GM19463 (cell line): ENCODE results near the gene MRPL55.

ENCODE experiments used
- ATAC-seq: cut with Tn5 transposase; IDR thresholded peaks from one replicate; pipeline ENCODE4 v1.9.1; 2021; ENCODE audit warnings: mild to moderate bottlenecking, moderate library complexity; ENCODE audit not compliant: unreplicated experiment

MRPL55 gene

DNA sequence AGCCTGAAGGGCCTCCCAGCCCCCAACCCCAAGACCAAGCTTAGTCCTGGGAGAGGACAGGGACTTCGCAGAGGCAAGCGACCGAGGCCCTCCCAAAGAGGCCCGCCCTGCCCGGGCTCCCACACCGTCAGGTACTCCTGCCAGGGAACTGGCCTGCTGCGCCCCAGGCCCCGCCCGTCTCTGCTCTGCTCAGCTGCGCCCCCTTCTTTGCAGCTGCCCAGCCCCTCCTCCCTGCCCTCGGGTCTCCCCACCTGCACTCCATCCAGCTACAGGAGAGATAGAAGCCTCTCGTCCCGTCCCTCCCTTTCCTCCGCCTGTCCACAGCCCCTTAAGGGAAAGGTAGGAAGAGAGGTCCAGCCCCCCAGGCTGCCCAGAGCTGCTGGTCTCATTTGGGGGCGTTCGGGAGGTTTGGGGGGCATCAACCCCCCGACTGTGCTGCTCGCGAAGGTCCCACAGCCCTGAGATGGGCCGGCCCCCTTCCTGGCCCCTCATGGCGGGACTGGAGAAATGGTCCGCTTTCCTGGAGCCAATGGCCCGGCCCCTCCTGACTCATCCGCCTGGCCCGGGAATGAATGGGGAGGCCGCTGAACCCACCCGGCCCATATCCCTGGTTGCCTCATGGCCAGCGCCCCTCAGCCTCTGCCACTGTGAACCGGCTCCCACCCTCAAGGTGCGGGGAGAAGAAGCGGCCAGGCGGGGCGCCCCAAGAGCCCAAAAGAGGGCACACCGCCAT, 48.5 kb downstream of the MRPL55 start:
- no peak for ATAC-seq

DNA sequence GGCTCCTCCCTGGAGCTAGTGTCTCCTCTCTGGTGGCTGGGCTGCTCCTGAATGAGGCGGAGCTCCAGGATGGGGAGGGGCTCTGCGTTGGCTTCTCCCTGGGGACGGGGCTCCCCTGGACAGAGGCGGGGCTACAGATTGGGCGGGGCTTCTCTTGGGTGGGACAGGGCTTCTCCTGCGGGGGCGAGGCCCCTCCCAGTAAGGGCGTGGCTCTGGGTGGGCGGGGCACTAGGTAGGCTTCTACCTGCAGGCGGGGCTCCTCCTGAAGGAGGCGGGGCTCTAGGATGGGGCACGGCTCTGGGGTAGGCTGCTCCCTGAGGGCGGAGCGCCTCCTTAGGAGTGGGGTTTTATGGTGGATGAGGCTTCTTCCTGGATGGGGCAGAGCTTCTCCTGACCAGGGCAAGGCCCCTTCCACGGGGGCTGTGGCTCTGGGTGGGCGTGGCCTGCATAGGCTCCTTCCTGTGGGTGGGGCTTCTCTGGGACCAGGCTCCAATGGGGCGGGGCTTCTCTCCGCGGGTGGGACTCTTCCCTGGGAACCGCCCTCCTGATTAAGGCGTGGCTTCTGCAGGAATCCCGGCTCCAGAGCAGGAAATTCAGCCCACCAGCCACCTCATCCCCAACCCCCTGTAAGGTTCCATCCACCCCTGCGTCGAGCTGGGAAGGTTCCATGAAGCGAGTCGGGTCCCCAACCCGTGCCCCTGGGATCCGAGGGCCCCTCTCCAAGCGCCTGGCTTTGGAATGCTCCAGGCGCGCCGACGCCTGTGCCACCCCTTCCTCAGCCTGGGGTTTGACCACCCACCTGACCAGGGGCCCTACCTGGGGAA, 49.3 kb downstream of the MRPL55 start:
- ATAC-seq, result no peak

DNA sequence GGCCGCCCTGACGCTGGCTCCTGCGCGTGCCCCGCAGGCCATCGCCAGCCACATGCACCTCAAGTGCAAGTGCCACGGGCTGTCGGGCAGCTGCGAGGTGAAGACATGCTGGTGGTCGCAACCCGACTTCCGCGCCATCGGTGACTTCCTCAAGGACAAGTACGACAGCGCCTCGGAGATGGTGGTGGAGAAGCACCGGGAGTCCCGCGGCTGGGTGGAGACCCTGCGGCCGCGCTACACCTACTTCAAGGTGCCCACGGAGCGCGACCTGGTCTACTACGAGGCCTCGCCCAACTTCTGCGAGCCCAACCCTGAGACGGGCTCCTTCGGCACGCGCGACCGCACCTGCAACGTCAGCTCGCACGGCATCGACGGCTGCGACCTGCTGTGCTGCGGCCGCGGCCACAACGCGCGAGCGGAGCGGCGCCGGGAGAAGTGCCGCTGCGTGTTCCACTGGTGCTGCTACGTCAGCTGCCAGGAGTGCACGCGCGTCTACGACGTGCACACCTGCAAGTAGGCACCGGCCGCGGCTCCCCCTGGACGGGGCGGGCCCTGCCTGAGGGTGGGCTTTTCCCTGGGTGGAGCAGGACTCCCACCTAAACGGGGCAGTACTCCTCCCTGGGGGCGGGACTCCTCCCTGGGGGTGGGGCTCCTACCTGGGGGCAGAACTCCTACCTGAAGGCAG, 50.0 kb downstream of the MRPL55 start:
- ATAC-seq, result no peak

DNA sequence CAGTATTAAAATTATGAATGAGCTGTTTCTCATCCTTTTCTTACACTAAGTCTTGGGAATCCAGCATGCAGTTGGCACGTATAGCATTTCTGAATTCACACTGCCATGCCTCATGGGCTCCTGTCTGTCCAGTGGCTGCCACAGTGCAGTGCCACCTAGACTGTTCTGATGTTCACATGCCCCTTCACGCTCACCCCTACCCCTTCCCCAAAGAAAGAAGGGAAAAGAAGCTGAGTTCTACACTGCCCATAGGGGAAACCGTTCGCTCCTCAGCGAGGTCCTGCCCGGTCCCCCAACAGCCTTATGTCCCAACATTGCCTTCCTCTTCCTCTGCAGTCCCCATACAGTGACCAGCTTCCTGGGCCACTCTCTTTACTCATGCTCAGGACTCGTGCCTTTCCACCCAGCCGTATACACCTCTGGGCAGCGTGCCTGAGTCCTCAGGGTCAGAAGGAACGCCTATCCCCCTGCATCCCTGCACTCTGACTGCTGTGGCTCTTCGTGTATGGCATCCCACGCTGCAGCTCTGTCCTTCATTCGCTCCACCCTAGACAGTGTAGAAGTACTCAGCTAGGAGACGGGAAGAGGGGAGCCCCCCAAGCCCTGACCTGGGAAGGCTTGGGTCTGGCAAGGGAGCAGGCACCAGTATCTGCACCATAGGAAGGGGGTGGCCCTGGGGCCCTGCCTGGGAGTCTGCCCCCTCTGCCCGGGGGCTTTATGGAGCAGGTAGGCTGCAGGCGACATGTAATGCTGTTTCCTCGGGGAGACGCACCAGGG, 50.7 kb downstream of the MRPL55 start:
- ATAC-seq, result no peak
